Nephron (organoid): ENCODE measurements around the gene GIMAP8.

Experiments used
- H3K27ac Mint-ChIP-seq, 3 experiments: 2 replicates each; pipeline ENCODE4 v1.8.0; 2020; ENCODE audit warnings: mixed read lengths in 3 of 3, mild to moderate bottlenecking in 2 of 3, moderate library complexity in 1 of 3
- H3K27me3 Mint-ChIP-seq: 2 replicates; pipeline ENCODE4 v1.8.0; 2021; ENCODE audit warnings: low read depth, mild to moderate bottlenecking, moderate library complexity, mixed read lengths
- H3K36me3 Mint-ChIP-seq: 2 replicates; pipeline ENCODE4 v1.8.0; 2020; ENCODE audit warnings: low read depth, mixed read lengths
- H3K4me1 Mint-ChIP-seq: 2 replicates; pipeline ENCODE4 v1.8.0; 2020; ENCODE audit warnings: mixed read lengths
- H3K4me3 Mint-ChIP-seq, 3 experiments: 2 replicates each; pipeline ENCODE4 v1.8.0; 2020; ENCODE audit warnings: mild to moderate bottlenecking in 3 of 3, mixed read lengths in 3 of 3, moderate library complexity in 2 of 3
- H3K9me3 Mint-ChIP-seq: 2 replicates; pipeline ENCODE4 v1.8.0; 2020; ENCODE audit warnings: mixed read lengths
- TF ChIP-seq, protein P1 (sequence below), 3 experiments: fragments of 200-600 bp; sonication (generic); IDR thresholded peaks; one replicate each; pipeline ENCODE4 v1.5.0; 2021; ENCODE audit warnings: antibody characterized with exemption in 3 of 3; ENCODE audit not compliant: unreplicated experiment in 3 of 3

The GIMAP8 gene

DNA sequence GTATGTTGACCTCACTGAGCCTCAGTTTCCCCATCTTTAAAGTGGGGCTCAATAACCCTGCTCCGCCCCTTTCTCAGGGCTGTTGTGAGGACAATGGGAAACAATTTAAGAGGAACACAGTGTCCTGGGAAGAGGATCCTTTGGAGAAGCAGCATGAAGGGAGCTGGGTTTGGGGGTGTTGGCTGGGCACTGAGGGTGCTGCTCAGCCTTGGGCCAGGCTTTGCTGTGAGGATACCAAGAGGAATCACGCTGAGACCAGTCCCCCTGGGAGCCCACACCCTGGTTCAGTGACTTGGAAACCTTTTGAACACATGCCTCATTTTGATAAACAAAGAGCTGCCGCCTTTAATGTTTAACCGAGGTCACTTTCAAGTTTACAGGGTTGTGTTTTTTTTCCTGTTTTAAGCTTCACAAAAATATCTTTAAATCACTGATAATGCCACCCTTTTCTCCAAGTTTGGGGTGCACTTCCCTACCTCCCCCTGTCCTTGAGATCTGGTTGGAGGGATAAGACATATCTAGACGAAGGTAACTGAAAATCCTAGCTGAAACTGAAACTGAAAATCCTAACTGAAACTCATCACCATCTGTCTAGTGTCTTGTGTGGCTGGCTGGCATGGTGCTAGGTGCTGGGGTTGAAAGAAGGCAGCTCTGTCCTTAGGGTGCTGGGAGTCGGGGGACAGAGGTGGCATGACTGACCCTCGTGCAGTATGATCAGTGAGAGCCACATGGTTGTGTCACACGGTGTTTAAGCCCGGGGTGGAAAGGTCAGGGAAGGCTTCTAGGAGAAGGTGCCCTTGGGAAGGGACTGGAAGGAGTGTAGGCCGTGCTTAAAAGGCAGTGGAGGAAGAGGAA is 43.6 kb upstream of the GIMAP8 start:
- Mint-ChIP-seq H3K4me3 (peak overlapping the region; percentile 93 to 97 (median 94)), H3K36me3 (peaks cover 15% of the 10 kb centered on the region), H3K9me3 (no peaks in the 10 kb centered on the region), H3K4me1 (peaks cover 53% of the 10 kb centered on the region), H3K27me3 (no peaks in the 10 kb centered on the region), H3K27ac (peak overlapping the region; percentile 91 to 99 (median 96))
- TF ChIP-seq, protein P1, sequence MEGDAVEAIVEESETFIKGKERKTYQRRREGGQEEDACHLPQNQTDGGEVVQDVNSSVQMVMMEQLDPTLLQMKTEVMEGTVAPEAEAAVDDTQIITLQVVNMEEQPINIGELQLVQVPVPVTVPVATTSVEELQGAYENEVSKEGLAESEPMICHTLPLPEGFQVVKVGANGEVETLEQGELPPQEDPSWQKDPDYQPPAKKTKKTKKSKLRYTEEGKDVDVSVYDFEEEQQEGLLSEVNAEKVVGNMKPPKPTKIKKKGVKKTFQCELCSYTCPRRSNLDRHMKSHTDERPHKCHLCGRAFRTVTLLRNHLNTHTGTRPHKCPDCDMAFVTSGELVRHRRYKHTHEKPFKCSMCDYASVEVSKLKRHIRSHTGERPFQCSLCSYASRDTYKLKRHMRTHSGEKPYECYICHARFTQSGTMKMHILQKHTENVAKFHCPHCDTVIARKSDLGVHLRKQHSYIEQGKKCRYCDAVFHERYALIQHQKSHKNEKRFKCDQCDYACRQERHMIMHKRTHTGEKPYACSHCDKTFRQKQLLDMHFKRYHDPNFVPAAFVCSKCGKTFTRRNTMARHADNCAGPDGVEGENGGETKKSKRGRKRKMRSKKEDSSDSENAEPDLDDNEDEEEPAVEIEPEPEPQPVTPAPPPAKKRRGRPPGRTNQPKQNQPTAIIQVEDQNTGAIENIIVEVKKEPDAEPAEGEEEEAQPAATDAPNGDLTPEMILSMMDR (IDR thresholded peaks at IDR 0.05; ENCODE audit: unreplicated experiment in 3 of 3), result no peak

DNA sequence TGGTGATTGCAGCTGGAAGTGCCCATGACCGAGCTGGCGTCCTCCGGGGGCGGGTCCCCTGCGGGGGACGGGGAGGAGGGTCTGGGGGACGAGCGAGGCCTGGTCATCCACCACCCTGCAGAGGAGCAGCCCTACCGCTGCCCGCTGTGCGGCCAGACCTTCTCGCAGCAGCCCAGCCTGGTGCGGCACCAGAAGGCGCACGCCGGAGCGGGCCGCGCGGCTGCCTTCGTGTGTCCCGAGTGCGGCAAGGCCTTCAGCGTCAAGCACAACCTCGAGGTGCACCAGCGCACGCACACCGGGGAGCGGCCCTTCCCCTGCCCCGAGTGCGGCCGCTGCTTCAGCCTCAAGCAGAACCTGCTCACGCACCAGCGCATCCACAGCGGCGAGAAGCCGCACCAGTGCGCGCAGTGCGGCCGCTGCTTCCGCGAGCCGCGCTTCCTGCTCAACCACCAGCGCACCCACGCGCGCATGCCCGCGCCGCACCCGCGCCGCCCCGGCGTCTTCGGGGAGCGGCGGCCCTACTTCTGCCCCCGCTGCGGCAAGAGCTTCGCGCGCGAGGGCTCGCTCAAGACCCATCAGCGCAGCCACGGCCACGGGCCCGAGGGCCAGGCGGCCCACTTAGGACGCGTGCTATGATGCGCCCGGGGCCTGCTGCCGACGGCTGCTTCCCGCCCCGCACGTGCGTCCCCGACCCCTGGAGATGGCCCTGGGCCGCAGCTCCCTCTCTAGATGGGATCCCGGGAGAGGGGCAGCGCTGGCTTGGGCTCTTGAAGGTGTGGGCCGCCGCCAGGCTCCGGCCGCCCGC is 42.6 kb upstream of the GIMAP8 start:
- Mint-ChIP-seq H3K4me1 (peaks cover 43% of the 10 kb centered on the region), H3K27me3 (no peaks in the 10 kb centered on the region), H3K27ac (peak overlapping the region in 2 of 3 experiments; percentile 91 to 99), H3K4me3 (no peak overlapping the region), H3K36me3 (peaks cover 15% of the 10 kb centered on the region), H3K9me3 (no peaks in the 10 kb centered on the region)
- TF ChIP-seq, protein P1 (IDR thresholded peaks at IDR 0.05; ENCODE audit: unreplicated experiment in 3 of 3), result no peak

DNA sequence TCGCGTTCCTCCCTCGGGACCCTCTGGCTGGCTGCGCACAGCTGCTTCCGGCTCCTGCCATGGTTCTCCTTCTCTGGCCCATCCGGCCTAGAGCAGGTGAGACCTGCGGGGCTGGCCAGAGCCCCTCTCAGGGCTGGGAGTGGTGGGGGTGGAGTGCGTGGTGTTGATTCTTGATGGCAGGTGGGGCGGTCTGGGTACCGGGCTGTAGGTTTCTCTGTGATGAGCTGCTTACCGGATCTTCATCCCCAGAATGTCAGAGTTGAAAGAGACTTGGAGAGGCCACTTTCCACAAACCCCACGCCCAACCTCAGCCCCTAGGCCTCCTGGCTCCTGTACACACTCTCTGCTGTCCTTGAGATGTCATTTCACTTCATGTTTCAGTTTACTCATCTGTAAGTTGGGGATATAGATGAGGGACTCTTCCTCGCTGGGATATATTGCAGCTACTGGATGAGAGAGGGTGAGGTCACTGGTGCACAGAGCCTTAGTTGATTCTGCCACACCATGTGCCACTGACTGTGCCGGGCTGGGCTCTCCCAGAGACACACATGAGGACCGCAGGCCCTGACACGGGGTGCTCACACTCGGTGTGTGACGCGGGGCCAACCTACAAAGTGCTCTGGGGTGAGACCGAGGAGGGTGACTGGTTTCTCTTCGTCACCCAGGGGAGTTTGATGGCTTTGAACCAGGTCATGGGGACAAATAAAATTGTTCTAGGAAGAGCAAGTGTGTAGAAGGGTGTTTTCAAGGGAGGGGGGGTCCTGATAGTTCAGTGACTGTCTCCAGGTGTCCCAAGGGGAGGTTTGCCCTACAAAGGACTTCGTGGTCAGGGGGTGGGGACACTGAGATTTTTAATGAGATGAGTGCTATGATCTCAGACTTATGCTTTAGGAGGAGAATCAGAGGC is 41.8 kb upstream of the GIMAP8 start:
- no peaks in the 10 kb centered on the region for H3K9me3 Mint-ChIP-seq
- H3K27ac Mint-ChIP-seq, result peak overlapping the region; percentile 41 to 84 (median 77)
- H3K4me3 Mint-ChIP-seq, result peak overlapping the region; percentile 43 to 66 (median 52)
- H3K36me3 Mint-ChIP-seq, result peaks cover 15% of the 10 kb centered on the region
- H3K27me3 Mint-ChIP-seq, result peaks cover 4% of the 10 kb centered on the region
- TF ChIP-seq, protein P1 (IDR thresholded peaks at IDR 0.05; ENCODE audit: unreplicated experiment in 3 of 3), result no peak
- peaks cover 34% of the 10 kb centered on the region for H3K4me1 Mint-ChIP-seq

DNA sequence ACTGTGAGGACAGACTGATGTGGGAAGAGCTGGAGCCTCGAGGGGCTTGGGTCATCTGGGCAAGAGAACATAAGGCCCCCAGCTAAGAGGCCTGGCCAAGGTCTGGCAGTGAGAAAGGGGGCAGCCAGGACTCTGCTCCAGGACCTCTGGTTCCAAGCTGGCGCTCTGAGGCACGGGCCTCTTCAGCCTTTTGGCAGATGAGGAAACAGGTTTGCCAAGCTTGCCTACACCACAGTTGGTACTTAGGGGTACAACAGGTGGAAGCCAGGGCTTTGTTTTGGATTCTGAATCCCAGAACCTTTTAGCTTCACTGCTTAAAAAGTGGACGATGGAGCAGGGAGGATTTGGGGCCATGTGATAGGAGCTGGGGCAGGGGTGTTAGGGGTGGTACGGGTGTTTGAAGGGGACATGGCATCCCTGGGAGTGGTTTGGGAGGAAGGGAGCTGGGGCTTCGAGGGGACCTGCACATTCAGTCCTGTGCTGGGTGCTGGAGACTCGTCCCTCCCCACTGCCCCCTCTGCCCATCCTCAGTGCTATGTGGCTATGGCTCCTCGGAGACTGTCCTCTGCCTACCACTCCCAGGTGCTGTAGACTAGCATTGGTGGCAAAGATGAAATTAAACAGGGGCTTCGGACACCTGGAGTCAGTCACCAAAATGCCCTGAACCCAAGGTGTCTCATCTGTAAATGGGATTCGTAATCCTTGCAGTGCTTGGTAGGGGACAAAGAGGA is 41.0 kb upstream of the GIMAP8 start:
- Mint-ChIP-seq H3K4me3 (peak overlapping the region in 1 of 3 experiments; percentile 21), H3K36me3 (peaks cover 15% of the 10 kb centered on the region), H3K9me3 (no peaks in the 10 kb centered on the region), H3K4me1 (peaks cover 26% of the 10 kb centered on the region), H3K27me3 (peaks cover 4% of the 10 kb centered on the region), H3K27ac (peak overlapping the region; percentile 41 to 84 (median 77))
- TF ChIP-seq, protein P1 (IDR thresholded peaks at IDR 0.05; ENCODE audit: unreplicated experiment in 3 of 3), result no peak

DNA sequence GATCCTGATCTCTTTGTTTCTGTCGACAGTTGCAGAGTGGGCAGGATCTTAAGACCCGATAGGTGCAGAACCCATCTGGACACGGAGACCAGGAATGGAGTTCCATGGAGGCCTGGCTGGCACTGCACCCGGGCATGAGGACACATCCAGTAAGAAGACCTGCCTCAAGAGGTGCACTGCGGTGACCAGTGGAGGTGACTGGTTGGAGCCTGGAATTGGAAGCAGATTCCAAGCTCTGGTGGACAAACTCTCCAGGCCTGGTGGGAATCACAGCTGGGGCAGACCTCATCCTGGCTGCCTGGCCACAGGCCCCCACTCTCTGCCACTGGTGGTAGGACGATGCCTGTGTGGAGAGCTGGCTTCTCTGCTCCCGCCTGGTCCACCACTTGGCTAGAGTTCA is 40.3 kb upstream of the GIMAP8 start:
- H3K36me3 Mint-ChIP-seq, result peaks cover 15% of the 10 kb centered on the region
- no peaks in the 10 kb centered on the region for H3K9me3 Mint-ChIP-seq
- TF ChIP-seq, protein P1 (IDR thresholded peaks at IDR 0.05; ENCODE audit: unreplicated experiment in 3 of 3), result no peak
- peak overlapping the region in 1 of 3 experiments; percentile 95 for H3K27ac Mint-ChIP-seq
- peaks cover 23% of the 10 kb centered on the region for H3K4me1 Mint-ChIP-seq
- peaks cover 4% of the 10 kb centered on the region for H3K27me3 Mint-ChIP-seq
- no peak overlapping the region for H3K4me3 Mint-ChIP-seq
